Activated T-cell treated with anti-CD3 and anti-CD28 coated beads for 48 hours (primary cell): ENCODE results near the gene LYRM4.
A peak's percentile ranks its signal among the peaks of the same experiment; 100 is the strongest.

Experiments
- DNase-seq: peaks from one replicate; pipeline ENCODE4 v3.0.0-alpha.2; 2020; ENCODE audit warnings: low read depth

The LYRM4 gene

GRCh38 chr6:5246141-5247097 lies 14.3 kb downstream of the LYRM4 start:
- DNase-seq: no peak

DNA sequence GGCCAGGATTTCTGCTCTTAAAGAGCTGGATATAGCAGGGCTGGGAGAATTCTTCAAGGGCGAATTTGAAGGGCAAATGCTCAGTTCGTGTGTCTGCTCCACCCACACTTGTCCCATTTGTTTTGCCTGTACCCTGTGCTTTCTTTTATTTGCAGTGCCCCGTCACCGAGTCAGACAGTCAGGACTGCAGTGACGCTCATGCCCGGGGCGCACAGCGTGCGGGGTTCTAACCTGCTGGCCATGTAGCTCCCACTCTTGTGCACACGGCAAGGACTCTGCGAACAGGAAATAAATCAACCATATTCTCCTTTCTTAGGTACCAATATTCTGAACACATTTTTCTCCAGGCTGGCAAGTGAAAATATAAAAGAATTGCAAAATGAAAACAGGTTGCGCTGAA lies 17.7 kb downstream of the LYRM4 start:
- DNase-seq: no peak

DNA sequence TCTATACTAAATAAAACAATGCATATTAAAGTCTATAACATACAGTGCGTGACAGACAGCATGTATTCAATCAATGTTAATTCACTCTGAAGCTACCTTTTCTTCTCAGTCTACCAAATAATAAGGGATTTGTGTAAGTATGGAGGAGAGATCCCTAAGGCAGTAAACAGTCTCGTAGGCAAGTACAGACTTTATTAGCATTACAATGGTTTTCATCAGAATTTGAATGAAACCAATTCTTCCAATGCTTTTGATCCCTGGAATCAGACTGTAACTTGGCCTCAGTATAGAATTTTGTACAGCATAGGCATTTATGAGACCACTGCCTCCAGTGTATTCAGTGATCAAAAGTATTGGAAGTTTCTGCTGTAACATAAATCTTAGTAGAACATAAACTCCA lies 19.5 kb downstream of the LYRM4 start:
- no peak for DNase-seq

DNA sequence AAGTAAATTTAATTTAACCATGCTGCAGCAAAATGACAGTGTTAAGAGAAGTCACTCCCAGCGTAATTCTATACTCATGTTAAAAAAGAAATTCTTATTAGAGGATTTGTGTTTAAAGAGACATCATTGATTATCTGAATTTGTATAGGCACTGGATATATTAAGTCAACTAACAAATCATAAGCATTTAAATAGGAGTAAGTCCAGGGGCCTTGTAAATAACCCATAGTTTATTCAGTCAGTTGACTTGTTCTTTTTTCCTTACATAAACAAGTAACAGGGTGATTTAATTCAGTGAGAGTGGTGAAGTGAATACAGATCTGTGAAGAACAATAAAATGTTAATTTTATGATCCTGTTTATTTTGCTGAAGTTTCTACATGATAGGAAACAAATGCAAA lies 22.4 kb downstream of the LYRM4 start:
- no peak for DNase-seq

DNA sequence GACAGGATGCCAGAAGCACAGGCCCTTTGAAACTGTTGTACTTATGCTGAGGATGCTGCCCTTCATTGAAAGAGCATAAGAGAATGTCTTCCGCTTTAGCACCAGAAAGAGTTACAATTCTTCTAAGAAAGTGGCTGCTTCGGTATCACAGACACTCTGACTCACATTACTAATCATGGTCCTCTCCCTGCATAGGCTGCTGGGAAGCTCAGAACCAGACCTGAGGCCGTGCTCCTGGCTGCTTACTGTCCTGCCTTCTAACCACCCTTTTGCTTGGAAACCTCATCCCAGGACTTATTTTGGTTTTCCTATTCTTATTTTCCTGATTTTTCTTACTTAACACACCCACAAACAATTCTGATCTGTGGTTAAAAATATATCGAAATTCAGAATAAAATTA lies 22.9 kb downstream of the LYRM4 start:
- no peak for DNase-seq

GRCh38 chr6:5235830-5236229 lies 24.9 kb downstream of the LYRM4 start:
- DNase-seq: no peak

GRCh38 chr6:5234874-5235273 lies 25.9 kb downstream of the LYRM4 start:
- no peak for DNase-seq

DNA sequence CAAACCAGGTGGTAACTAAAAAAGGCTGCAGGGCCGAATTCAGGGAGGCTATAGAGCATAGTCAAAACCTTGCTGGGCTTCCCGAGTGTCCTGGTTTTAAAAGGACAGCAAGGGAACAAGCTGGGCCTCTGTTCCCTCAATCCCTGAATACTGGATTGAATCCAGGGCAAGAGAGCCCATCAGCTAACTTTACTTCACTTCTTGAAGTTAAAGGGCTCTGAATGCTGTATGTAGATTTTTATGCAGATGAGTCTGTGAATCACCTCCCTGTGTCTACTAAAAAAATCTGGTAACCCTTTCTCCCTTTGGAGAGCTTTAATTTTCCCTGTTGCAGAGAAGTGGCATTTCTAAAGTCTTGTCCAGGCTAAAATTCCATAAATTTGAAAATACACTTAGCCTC lies 29.5 kb downstream of the LYRM4 start:
- DNase-seq: no peak

DNA sequence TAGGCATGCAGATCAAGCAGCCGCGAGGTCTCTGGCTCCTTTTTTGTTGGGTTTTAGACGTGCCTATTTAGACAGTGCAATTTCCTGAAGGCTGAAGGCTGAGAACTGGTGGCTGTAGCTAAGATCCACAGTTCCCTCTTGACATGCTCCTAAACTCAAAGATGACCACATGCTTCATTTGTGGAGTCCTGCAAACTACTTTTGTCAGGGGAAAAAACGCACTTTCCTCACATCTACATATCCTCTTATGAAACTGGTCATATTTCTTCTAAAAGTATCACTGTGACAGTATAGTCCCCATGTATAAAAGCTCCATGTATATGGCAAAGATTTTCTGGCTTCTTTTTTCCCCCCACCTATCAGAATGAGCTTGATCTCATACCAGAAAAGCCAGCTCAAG lies 30.7 kb downstream of the LYRM4 start:
- DNase-seq: no peak

DNA sequence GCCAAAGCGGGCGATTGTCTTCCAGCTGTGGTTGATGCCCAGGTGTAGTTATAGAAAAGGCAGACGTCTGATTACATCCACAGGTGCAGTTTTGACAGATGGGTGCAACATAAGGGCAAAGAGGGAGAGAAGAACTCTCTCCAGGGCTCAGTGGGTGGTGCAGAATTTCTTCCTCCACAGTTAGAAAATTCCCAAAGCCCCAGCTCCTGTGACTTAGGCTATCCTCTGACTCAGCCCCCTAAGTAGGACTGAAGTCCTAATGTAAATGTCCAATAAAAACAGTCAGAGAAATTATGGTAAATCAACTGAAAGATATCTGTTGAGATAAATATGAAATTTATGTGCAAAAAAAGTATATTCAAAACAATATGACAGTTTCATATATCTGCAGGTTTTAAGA lies 31.4 kb downstream of the LYRM4 start:
- no peak for DNase-seq

DNA sequence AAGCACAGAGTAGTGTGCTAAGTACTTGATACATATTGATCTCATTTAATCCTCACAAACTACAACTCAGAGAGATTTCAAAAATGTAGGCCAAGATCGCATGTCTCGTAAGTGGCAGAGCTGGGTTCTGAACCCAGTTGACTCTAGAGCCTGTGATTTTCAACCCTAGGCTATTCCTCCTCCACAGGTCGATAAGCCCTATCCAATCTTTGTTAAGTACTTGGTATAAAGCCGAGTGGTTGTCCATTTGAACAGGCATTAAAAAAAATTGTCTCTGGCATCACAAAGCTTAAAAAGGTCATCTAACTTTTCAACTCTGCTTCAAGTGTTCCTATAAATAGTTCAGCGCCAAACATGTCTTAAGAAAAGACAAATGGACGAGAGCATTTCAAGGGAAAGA lies 37.4 kb downstream of the LYRM4 start:
- DNase-seq: no peak

- no peak for DNase-seq
Measured at GRCh38 chr6:5220443-5220842, 40.3 kb downstream of the LYRM4 start.

- no peak for DNase-seq
Measured at GRCh38 chr6:5219011-5219691, 41.6 kb downstream of the LYRM4 start.

- no peak for DNase-seq
Measured at GRCh38 chr6:5217356-5217755, 43.4 kb downstream of the LYRM4 start.

DNA sequence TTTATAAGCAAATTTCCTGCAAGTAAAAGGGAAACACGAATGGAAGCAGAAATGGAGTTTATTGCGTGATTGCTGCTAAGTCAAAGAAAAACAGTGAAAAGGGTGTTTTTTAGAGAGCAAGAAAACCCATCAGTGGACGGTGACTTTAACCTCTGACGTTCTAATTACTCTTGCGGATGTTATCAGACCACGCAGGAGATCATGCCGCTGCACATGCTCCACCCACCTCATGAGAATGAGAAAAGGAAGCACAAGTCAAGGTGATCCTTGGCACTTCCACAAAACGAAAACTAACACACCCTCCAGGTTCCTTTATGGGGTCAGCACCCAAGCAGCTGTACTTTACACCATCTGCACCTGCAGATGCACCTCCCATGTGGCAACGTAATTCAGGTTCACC lies 45.0 kb downstream of the LYRM4 start:
- no peak for DNase-seq

DNA sequence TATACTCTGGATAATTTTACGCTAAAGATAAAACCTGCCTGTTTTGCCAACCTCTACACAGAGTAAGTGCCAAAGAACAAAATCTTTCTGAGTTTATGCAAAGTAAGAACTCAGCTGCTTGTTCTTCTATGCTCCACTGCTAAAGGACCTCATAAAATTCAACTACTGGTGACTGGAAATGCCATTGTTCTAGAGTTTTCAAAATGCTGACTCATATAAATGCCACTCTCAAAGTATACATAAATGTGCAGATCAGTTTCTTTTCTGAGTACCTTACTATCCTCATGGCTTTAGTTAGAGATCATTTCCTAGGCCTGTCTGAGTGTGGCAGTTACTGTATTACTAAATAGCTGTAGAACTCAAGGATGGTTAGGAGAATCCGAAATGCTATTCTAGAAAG lies 45.6 kb downstream of the LYRM4 start:
- DNase-seq: no peak

DNA sequence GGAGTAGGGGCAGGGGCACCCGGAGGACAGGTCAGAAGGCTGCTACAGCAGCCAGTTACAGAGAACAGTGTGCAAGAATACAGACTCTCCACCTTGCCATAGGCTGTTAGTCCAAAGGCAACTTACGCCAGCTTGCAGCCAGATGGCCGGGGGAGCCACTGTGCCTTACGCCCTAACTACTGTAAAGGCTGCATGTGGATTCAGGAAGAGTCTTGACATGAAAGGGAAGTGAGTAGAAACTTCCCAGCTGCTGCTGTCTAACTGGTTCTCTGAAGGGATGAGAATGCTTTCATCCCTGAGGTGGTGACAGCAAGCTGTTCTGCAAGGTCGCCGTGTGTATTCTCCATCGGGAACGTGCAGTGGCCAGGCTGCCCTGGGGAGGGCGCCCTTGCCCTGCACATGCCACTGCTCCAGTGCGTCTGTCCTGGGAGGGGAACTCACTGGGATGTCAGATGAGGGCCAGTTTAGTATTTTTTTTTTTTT lies 46.1 kb downstream of the LYRM4 start:
- peak; percentile 21 for DNase-seq

DNA sequence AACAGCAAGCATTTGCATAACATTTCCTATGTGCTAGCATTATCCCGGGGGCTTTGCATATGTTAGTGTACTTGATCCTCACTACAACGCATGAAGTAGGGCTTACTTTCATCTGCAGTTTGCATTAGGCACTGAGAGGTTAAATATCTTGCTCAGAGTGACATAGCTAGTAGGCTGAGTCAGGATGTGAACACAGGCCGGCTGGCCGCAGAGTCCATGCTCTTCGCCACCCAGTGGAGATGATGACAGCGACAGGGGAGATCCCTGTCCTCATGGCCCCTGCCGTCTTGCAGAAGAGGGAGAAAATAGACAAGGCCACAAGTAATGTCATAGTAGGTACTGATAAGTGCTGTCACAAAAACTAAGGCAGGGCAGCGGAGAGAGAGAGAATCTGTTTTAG lies 46.9 kb downstream of the LYRM4 start:
- no peak for DNase-seq

GRCh38 chr6:5211492-5211891 lies 49.3 kb downstream of the LYRM4 start:
- no peak for DNase-seq

GRCh38 chr6:5208471-5208971 lies 52.2 kb downstream of the LYRM4 start:
- DNase-seq: no peak

- no peak for DNase-seq
Measured at GRCh38 chr6:5208057-5208456, 52.7 kb downstream of the LYRM4 start.

DNA sequence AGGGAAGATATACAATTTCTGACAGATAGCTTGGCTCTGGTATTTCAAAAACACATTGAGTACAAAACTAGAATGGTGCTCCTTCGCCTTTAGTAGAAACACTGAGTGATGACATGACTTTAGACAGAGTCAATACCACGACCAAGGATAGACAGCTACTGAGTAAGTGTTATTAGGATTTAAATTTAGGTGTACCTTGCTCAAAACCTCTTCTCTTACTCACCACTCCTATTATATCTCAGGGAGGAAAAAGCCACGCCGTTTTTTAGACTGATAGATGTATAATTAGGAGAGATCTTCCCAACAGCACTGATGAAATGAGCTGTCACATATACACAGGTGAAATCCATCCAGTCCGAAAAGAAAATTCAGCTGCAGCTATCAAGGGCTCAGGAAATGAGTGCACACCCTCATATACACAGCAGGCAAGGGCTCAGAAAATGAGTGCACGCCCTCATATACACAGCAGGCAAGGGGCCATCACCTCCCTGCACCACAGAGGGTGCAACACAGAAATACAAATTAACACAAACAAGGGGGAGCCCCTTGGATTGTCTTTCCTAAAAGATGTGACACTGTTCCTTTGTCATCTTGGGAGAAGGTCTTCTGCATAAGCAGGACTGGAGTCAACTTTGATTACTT lies 53.7 kb downstream of the LYRM4 start:
- DNase-seq: no peak
